Keratinocyte (primary cell): ENCODE measurements around the gene APLP2.

Experiments used
- CTCF ChIP-seq, 3 experiments: IDR thresholded peaks in 1 of 3; conservative IDR thresholded peaks in 1 of 3; optimal IDR thresholded peaks in 1 of 3; 2 replicates in 2 of 3; 3 replicates in 1 of 3; pipeline versions ENCODE3 to v1.5.1; 2011; ENCODE audit warnings: low read length in 3 of 3, mild to moderate bottlenecking in 3 of 3, moderate library complexity in 2 of 3, control low read depth in 1 of 3, inconsistent platforms in 1 of 3; ENCODE audit not compliant: insufficient read depth in 2 of 3; ENCODE audit errors: extremely low read depth in 1 of 3
- EZH2 ChIP-seq: IDR thresholded peaks from one replicate; pipeline ENCODE4 v1.6.1; 2012; ENCODE audit warnings: inconsistent platforms, mild to moderate bottlenecking, low read length, moderate library complexity

GRCh38 chr11:130167146-130167545 is 97.5 kb downstream of the APLP2 start:
- TF ChIP-seq CTCF (optimal IDR thresholded peaks at IDR 0.05 in 1 of 3, IDR thresholded peaks at IDR 0.05 in 1 of 3, conservative IDR thresholded peaks at IDR 0.05 in 1 of 3; ENCODE audit: extremely low read depth in 1 of 3, insufficient read depth in 2 of 3, low read length in 3 of 3) (no peak), EZH2 (no peak)
